Stomach (tissue), 4 donors: ENCODE results near the gene NCOA5.

Source experiments
- CTCF ChIP-seq, 7 experiments: fragments of 450-650 bp in 4 of 7; fragments of 200-600 bp in 3 of 7; sonication (generic) in 3 of 7; IDR thresholded peaks; one replicate each; pipeline ENCODE4 v1.5.1; 2016 to 2019; ENCODE audit warnings: antibody characterized with exemption in 7 of 7, control low read depth in 2 of 7, mild to moderate bottlenecking in 1 of 7
- EP300 ChIP-seq: sonication (generic); formaldehyde crosslinking; IDR thresholded peaks from one replicate; pipeline ENCODE4 v1.6.1; 2017; ENCODE audit warnings: antibody characterized with exemption
- POLR2A ChIP-seq, 4 donors: fragments of 450-650 bp; IDR thresholded peaks; one replicate each; pipeline ENCODE4 v1.6.1; 2016; ENCODE audit warnings: antibody characterized with exemption in 4 of 4, control low read depth in 2 of 4, mild to moderate bottlenecking in 1 of 4, moderate library complexity in 1 of 4
- POLR2AphosphoS5 ChIP-seq, 3 donors: sonication (generic); formaldehyde crosslinking; IDR thresholded peaks; one replicate each; pipeline ENCODE4 v1.6.1; 2016; ENCODE audit warnings: antibody characterized with exemption in 3 of 3

GRCh38 chr20:46040902-46041535 is 48.7 kb downstream of the NCOA5 start:
- TF ChIP-seq CTCF (IDR thresholded peaks at IDR 0.05) (no peak), POLR2A (IDR thresholded peaks at IDR 0.05) (no peak), EP300 (no peak), POLR2AphosphoS5 (IDR thresholded peaks at IDR 0.05) (no peak)
